H9 (cell line): ENCODE measurements around the gene CCL17. TPM values are rescaled to one million over a fixed set of nuclear protein-coding genes. Genes with fewer than 3 reads are reported as not detected.

ENCODE experiments used
- DNase-seq: peaks from one replicate; pipeline ENCODE4 v3.0.0-alpha.2; 2017
- H2AFZ ChIP-seq: one replicate; pipeline ENCODE4 v1.6.1; 2013; ENCODE audit warnings: mild to moderate bottlenecking, low read length, control low read depth, moderate library complexity
- H2AK5ac ChIP-seq: 2 replicates; pipeline ENCODE4 v1.6.1; 2013; ENCODE audit warnings: low read length, control low read depth, mixed read lengths; ENCODE audit not compliant: insufficient read length
- H2BK120ac ChIP-seq: one replicate; pipeline ENCODE4 v1.6.1; 2013; ENCODE audit warnings: low read depth, mild to moderate bottlenecking, low read length, control low read depth, inconsistent platforms; ENCODE audit not compliant: poor library complexity, severe bottlenecking
- H2BK12ac ChIP-seq: 2 replicates; pipeline ENCODE4 v1.6.1; 2013; ENCODE audit warnings: low read length, control low read depth, mixed read lengths, low read depth; ENCODE audit not compliant: insufficient read length
- H2BK15ac ChIP-seq: 2 replicates; pipeline ENCODE4 v1.6.1; 2013; ENCODE audit warnings: low read depth, low read length, control low read depth
- H2BK20ac ChIP-seq: one replicate; pipeline ENCODE4 v1.6.1; 2013; ENCODE audit warnings: low read depth, mild to moderate bottlenecking, low read length, control low read depth, inconsistent platforms; ENCODE audit not compliant: poor library complexity, severe bottlenecking
- H2BK5ac ChIP-seq: 2 replicates; pipeline ENCODE4 v1.6.1; 2013; ENCODE audit warnings: low read length, control low read depth, mixed read lengths; ENCODE audit not compliant: insufficient read length
- H3K14ac ChIP-seq: 2 replicates; pipeline ENCODE4 v1.6.1; 2013; ENCODE audit warnings: low read length, control low read depth; ENCODE audit not compliant: insufficient read depth
- H3K18ac ChIP-seq: 2 replicates; pipeline ENCODE4 v1.6.1; 2013; ENCODE audit warnings: low read depth, mild to moderate bottlenecking, mixed read lengths, low read length, control low read depth; ENCODE audit not compliant: insufficient read length
- H3K23ac ChIP-seq: 2 replicates; pipeline ENCODE4 v1.6.1; 2013; ENCODE audit warnings: low read length, control low read depth, mixed read lengths, low read depth; ENCODE audit not compliant: insufficient read length
- H3K23me2 ChIP-seq: 2 replicates; pipeline ENCODE4 v1.6.1; 2013; ENCODE audit warnings: low read depth, mild to moderate bottlenecking, mixed read lengths, low read length, control low read depth; ENCODE audit not compliant: insufficient read length, poor library complexity, severe bottlenecking
- H3K27ac ChIP-seq: 2 replicates; pipeline ENCODE4 v1.5.1; 2013; ENCODE audit warnings: low read length, control low read depth, mixed read lengths, low read depth; ENCODE audit not compliant: insufficient read length
- H3K27me3 ChIP-seq: 2 replicates; pipeline ENCODE4 v1.6.1; 2013; ENCODE audit warnings: low read length, control low read depth, inconsistent platforms; ENCODE audit not compliant: insufficient read depth
- H3K4ac ChIP-seq: 2 replicates; pipeline ENCODE4 v1.6.1; 2013; ENCODE audit warnings: low read depth, mild to moderate bottlenecking, control low read depth, inconsistent platforms, low read length, moderate library complexity
- H3K4me1 ChIP-seq: 2 replicates; pipeline ENCODE4 v1.6.1; 2013; ENCODE audit warnings: low read length, control low read depth, inconsistent platforms; ENCODE audit not compliant: insufficient read depth
- H3K4me2 ChIP-seq: 2 replicates; pipeline ENCODE4 v1.6.1; 2013; ENCODE audit warnings: low read length, control low read depth, mixed read lengths; ENCODE audit not compliant: insufficient read length, insufficient read depth
- H3K56ac ChIP-seq: 2 replicates; pipeline ENCODE4 v1.6.1; 2013; ENCODE audit warnings: low read depth, mild to moderate bottlenecking, mixed read lengths, low read length, control low read depth; ENCODE audit not compliant: insufficient read length
- H3K79me1 ChIP-seq: 2 replicates; pipeline ENCODE4 v1.6.1; 2013; ENCODE audit warnings: low read depth, mild to moderate bottlenecking, moderate library complexity, low read length, control low read depth, inconsistent platforms; ENCODE audit not compliant: insufficient read depth, poor library complexity, severe bottlenecking
- H3K79me2 ChIP-seq: 2 replicates; pipeline ENCODE4 v1.6.1; 2013; ENCODE audit warnings: low read length, control low read depth, inconsistent platforms; ENCODE audit not compliant: insufficient read depth
- H3K9ac ChIP-seq: 2 replicates; pipeline ENCODE4 v1.6.1; 2013; ENCODE audit warnings: low read length, control low read depth, mixed read lengths; ENCODE audit not compliant: insufficient read length; ENCODE audit errors: extremely low read depth
- H3K9me3 ChIP-seq: one replicate; pipeline ENCODE4 v1.6.1; 2013; ENCODE audit warnings: low read depth, low read length, inconsistent platforms; ENCODE audit not compliant: control insufficient read depth
- H3T11ph ChIP-seq: one replicate; pipeline ENCODE4 v1.6.1; 2013; ENCODE audit warnings: mild to moderate bottlenecking, low read length, control low read depth, inconsistent platforms
- H4K20me1 ChIP-seq: one replicate; pipeline ENCODE4 v1.6.1; 2013; ENCODE audit not compliant: control insufficient read depth, insufficient read length, insufficient read depth
- H4K5ac ChIP-seq: 2 replicates; pipeline ENCODE4 v1.6.1; 2013; ENCODE audit warnings: low read depth, mild to moderate bottlenecking, mixed read lengths, low read length, control low read depth; ENCODE audit not compliant: insufficient read length
- H4K8ac ChIP-seq: replicated peaks from 2 replicates; pipeline ENCODE4 v1.6.1; 2013; ENCODE audit warnings: low read length, control low read depth, mixed read lengths, low read depth; ENCODE audit not compliant: insufficient read length
- H4K91ac ChIP-seq: 2 replicates; pipeline ENCODE4 v1.6.1; 2013; ENCODE audit warnings: low read depth, mild to moderate bottlenecking, moderate library complexity, mixed read lengths, low read length, control low read depth; ENCODE audit not compliant: insufficient read length
- H3K27ac Mint-ChIP-seq, 3 experiments: 2 replicates in 2 of 3; 3 replicates in 1 of 3; pipeline ENCODE4 v1.8.0; 2020 to 2021; ENCODE audit warnings: mixed read lengths in 3 of 3, mild to moderate bottlenecking in 1 of 3, moderate library complexity in 1 of 3
- H3K27me3 Mint-ChIP-seq: 2 replicates; pipeline ENCODE4 v1.8.0; 2021; ENCODE audit warnings: low read depth, mild to moderate bottlenecking, moderate library complexity, mixed read lengths
- H3K36me3 Mint-ChIP-seq, 3 experiments: 2 replicates in 2 of 3; 3 replicates in 1 of 3; pipeline ENCODE4 v1.8.0; 2020 to 2021; ENCODE audit warnings: low read depth in 3 of 3, mixed read lengths in 3 of 3; ENCODE audit not compliant: insufficient read depth in 1 of 3
- H3K4me1 Mint-ChIP-seq, 2 experiments: 2 replicates each; pipeline ENCODE4 v1.8.0; 2020; ENCODE audit warnings: mixed read lengths in 2 of 2
- H3K4me3 Mint-ChIP-seq, 2 experiments: 2 replicates in 1 of 2; 3 replicates in 1 of 2; pipeline ENCODE4 v1.8.0; 2020 to 2021; ENCODE audit warnings: mild to moderate bottlenecking in 2 of 2, mixed read lengths in 2 of 2, moderate library complexity in 1 of 2
- H3K9me3 Mint-ChIP-seq, 2 experiments: 2 replicates in 1 of 2; 3 replicates in 1 of 2; pipeline ENCODE4 v1.8.0; 2020; ENCODE audit warnings: mild to moderate bottlenecking in 2 of 2, mixed read lengths in 2 of 2, moderate library complexity in 1 of 2
- CTCF ChIP-seq: fragments of 200-600 bp; sonication (generic); conservative IDR thresholded peaks from 3 replicates; pipeline ENCODE4 v1.8.0; 2021; ENCODE audit warnings: antibody characterized with exemption, mild to moderate bottlenecking
- WGBS: extraction: QIAGEN DNeasy Blood & Tissue Kit; methylation state at CpG from one replicate; pipeline ENCODE4 v1.1.7; 2013; ENCODE audit warnings: missing lambda C conversion rate, low lambda C conversion rate, mixed read lengths; ENCODE audit not compliant: insufficient read length; ENCODE audit errors: extremely low coverage; 5-methylcytosine and 5-hydroxymethylcytosine counted together
- total RNA-seq: library from RNA; stranded (reverse); gene quantifications from 2 replicates; pipeline ENCODE4 v1.2.1, GENCODE V29; 2021

The CCL17 gene
- total RNA-seq, 1 experiment from 2014 or later = not detected

DNA sequence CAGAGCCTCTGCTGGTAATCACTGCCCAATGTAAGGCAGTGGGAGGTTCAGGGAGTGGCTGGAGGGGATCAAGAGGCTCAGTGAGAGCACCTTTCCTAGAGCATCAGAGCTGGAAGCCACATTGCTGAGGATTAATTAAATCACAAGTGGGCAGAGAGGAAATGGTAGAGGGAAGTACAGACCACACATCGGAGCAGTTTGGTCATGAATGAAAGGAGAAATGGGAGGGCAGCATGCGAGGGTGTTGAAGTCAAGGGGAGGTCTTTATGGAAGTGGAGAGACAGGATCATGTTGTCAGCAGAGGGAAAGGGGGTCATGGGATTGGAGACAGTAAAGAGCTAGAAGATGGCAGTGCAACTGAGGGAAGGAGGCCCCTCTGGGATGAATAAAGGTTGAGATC lies 2.3 kb downstream of the CCL17 start:
- H3T11ph ChIP-seq = no peak overlapping the region
- no peak overlapping the region for H2BK120ac ChIP-seq
- no peak overlapping the region for H4K8ac ChIP-seq
- DNase-seq = no peak
- no peak overlapping the region for H2BK5ac ChIP-seq
- no peak overlapping the region for H2AFZ ChIP-seq
- no peaks in the 10 kb centered on the region for H3K27me3 ChIP-seq
- no peaks in the 10 kb centered on the region; a peak in 1 of 5 replicates for H3K9me3 Mint-ChIP-seq
- no peak for TF ChIP-seq CTCF
- no peak overlapping the region for H3K27ac Mint-ChIP-seq
- no peak overlapping the region for H3K4me3 Mint-ChIP-seq
- H4K91ac ChIP-seq = no peak overlapping the region
- no peaks in the 10 kb centered on the region for H4K20me1 ChIP-seq
- H3K36me3 Mint-ChIP-seq = no peaks in the 10 kb centered on the region
- no peak overlapping the region for H3K4me2 ChIP-seq
- H3K14ac ChIP-seq = no peak overlapping the region
- H3K18ac ChIP-seq = no peak overlapping the region
- no peaks in the 10 kb centered on the region for H3K79me2 ChIP-seq
- no CpG with 5 or more reads among the region's 2 CpGs for WGBS
- no peak overlapping the region for H3K56ac ChIP-seq
- peaks cover 2 to 5% of the 10 kb centered on the region in 2 experiments; a peak in 1 of 4 replicates for H3K4me1 Mint-ChIP-seq
- H2BK12ac ChIP-seq = no peak overlapping the region
- H3K4ac ChIP-seq = no peak overlapping the region
- no peaks in the 10 kb centered on the region for H3K9me3 ChIP-seq
- H3K79me1 ChIP-seq = no peaks in the 10 kb centered on the region
- no peak overlapping the region for H3K27ac ChIP-seq
- H3K4me1 ChIP-seq = no peaks in the 10 kb centered on the region
- H2BK15ac ChIP-seq = no peak overlapping the region
- peaks cover 6% of the 10 kb centered on the region for H3K27me3 Mint-ChIP-seq
- H2AK5ac ChIP-seq = no peak overlapping the region
- no peak overlapping the region for H4K5ac ChIP-seq
- no peak overlapping the region for H3K9ac ChIP-seq
- H2BK20ac ChIP-seq = no peak overlapping the region
- no peak overlapping the region for H3K23ac ChIP-seq
- H3K23me2 ChIP-seq = no peaks in the 10 kb centered on the region
